NB4 (cell line): ENCODE results near the gene CDH4.

Source experiments
- DNase-seq: peaks from one replicate; pipeline ENCODE4 v3.0.0; 2010; ENCODE audit warnings: low read depth
- H3K4me3 ChIP-seq: one replicate; pipeline ENCODE4 v1.5.1; 2011; ENCODE audit warnings: mild to moderate bottlenecking, low read depth, low read length, moderate library complexity
- MYC ChIP-seq: IDR thresholded peaks from 2 replicates; pipeline ENCODE4 v1.6.1; 2011; ENCODE audit warnings: low read depth, low read length
- POLR2A ChIP-seq: IDR thresholded peaks from 2 replicates; pipeline ENCODE4 v1.6.1; 2011; ENCODE audit warnings: mild to moderate bottlenecking; ENCODE audit not compliant: insufficient read length; ENCODE audit errors: extremely low read depth
- TF ChIP-seq, protein P1 (sequence below): IDR thresholded peaks from one replicate; pipeline ENCODE4 v1.5.1; 2012; ENCODE audit warnings: low read depth, low read length
- TF ChIP-seq, protein P2 (sequence below): IDR thresholded peaks from 2 replicates; pipeline ENCODE4 v1.6.1; 2011; ENCODE audit warnings: low read depth, low read length

CDH4 gene

DNA sequence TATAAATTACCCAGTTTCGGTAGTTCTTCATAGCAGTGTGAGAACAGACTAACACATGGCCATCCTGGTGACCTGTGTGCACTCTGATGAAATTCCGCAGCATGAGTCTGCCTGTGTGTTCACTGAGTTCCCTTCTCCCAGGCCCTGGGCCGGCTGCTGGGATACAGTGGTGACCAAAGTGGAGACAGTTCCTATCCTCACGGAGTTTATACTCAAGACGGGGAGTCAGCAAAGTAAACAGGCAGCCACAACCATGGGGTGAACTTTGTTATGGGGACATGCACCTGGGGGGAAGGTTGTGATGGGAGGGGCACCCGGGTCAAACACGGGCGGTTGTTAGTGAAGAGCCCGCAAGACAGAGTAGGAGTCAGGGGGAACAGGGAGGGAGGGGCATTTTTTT is 202.0 kb downstream of the CDH4 start:
- H3K4me3 ChIP-seq, result no peak overlapping the region
- TF ChIP-seq POLR2A, result no peak
- no peak for TF ChIP-seq MYC
- TF ChIP-seq, protein P1, sequence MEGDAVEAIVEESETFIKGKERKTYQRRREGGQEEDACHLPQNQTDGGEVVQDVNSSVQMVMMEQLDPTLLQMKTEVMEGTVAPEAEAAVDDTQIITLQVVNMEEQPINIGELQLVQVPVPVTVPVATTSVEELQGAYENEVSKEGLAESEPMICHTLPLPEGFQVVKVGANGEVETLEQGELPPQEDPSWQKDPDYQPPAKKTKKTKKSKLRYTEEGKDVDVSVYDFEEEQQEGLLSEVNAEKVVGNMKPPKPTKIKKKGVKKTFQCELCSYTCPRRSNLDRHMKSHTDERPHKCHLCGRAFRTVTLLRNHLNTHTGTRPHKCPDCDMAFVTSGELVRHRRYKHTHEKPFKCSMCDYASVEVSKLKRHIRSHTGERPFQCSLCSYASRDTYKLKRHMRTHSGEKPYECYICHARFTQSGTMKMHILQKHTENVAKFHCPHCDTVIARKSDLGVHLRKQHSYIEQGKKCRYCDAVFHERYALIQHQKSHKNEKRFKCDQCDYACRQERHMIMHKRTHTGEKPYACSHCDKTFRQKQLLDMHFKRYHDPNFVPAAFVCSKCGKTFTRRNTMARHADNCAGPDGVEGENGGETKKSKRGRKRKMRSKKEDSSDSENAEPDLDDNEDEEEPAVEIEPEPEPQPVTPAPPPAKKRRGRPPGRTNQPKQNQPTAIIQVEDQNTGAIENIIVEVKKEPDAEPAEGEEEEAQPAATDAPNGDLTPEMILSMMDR, result no peak
- TF ChIP-seq, protein P2, sequence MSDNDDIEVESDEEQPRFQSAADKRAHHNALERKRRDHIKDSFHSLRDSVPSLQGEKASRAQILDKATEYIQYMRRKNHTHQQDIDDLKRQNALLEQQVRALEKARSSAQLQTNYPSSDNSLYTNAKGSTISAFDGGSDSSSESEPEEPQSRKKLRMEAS, result no peak
- no peak for DNase-seq

DNA sequence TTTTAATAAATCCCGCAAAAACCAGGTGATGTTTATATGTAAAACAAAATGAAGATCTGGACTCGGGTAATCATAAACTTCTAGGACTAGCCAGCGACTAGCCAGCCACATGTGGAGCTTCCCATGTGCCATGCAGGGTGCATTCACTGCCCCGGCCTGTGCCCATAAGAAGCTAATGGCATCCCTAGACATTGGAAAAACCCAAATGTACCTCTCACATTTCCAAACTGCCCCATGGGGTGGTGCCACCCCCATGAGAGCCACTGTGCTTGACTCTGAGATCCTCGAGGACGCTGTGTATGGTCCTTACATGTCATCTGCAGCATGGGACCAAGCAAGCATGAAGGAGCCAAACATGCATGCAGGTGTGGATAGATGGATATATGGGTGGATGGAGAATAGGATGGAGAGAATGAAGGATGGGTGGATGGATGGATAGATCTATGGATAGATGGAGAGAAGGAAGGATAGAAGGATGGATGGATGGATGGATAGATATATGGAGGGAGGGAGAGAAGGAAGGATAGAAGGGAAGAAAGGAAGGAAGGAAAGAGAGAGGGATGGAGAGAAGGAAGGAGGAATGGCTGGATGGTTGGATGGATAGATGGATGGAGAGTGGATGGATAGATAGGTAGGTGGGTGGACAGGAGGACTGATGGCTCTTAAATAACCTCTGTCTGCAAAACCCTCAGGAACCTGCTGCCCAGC is 203.6 kb downstream of the CDH4 start:
- no peak for DNase-seq
- TF ChIP-seq, protein P1, result no peak
- no peak for TF ChIP-seq POLR2A
- TF ChIP-seq, protein P2, result no peak
- TF ChIP-seq MYC, result no peak
- H3K4me3 ChIP-seq, result no peak overlapping the region

DNA sequence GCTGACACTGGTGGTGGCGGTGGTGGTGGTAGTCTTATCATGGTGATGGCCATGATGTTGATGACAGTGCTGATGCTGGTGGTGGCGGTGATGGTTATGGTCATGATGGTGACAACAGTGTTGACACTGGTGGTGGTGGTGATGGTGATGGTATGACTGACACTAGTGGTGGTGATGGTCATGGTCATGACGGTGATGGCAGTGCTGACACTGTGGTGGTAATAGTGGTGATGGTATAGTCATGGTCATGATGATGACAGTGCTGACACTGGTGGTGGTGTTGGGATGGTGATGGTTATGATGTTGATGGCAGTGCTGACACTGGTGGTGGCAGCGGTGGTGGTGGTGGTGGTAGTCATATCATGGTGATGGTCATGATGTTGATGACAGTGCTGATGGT is 205.7 kb downstream of the CDH4 start:
- TF ChIP-seq, protein P2, result no peak
- H3K4me3 ChIP-seq, result no peak overlapping the region
- no peak for DNase-seq

DNA sequence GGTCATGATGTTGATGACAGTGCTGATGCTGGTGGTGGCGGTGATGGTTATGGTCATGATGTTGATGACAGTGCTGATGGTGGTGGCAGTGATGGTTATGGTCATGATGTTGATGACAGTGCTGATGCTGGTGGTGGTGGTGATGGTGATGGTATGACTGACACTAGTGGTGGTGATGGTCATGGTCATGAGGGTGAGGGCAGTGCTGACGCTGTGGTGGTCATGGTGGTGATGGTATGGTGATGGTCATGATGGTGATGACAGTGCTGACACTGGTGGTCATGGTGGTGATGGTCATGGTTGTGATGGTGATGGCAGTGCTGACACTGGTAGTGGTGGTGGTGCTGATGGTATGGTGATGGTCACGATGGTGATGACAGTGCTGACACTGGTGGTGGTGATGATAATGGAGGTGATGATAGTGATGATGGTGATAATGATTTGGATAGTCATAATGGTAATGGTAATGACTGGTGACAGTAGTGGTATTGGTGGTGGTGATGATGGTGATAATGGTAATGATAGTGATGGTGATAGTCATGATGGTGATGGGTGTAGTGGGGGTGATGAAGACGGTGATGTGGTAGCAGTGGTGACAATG is 206.2 kb downstream of the CDH4 start:
- H3K4me3 ChIP-seq, result no peak overlapping the region
- TF ChIP-seq MYC (no peak), POLR2A (no peak)
- TF ChIP-seq, protein P2, result no peak
- TF ChIP-seq, protein P1, result no peak
- no peak for DNase-seq

DNA sequence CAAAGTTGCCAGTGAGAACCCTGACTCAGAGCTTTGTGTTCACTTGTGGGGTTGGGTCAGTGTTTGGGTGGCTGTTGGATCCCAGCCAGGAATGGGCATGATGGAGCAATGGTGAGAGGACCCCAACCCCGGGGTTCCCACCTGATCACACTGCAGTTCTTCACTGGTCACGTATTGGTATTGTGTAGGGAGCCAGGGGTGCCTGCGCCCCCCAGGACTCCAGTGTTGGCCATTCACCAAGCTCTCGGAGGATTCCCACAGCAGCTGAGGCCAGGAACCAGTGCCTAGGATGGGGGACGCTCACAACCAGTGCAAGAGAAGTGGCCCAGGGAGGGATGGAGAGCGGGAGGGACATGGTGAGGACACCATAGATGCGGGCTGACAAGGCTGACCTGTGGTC is 207.2 kb downstream of the CDH4 start:
- TF ChIP-seq, protein P2, result no peak
- TF ChIP-seq, protein P1, result no peak
- TF ChIP-seq MYC (no peak), POLR2A (no peak)
- no peak for DNase-seq
- H3K4me3 ChIP-seq, result no peak overlapping the region

DNA sequence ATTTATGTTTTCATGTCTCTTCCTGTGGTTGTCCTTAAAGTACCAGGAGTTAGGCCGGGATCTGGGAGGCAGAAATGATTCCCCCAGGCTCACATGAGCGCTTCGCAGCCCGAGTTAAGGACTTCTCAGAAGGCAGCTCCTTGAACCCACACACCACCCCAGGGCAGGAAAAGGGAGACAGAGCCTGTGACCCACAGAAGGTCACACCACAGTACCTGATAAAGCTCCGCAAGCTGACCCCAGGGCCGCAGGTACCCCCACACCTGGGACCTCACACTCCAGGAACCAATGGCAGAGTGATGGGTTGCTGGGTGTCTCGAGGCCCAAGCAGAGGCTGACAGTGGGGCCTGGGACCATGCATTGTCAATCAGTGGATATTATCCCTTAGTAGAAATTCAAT is 207.6 kb downstream of the CDH4 start:
- no peak overlapping the region for H3K4me3 ChIP-seq
- TF ChIP-seq MYC (no peak), POLR2A (no peak)
- TF ChIP-seq, protein P2, result no peak
- TF ChIP-seq, protein P1, result no peak
- DNase-seq, result no peak
